HAP-1 (cell line): ENCODE results near the gene SIRT6.
"Not testable (repeated sequence)": the region's sequence is repeated elsewhere in the genome, so short reads cannot be mapped to it uniquely, and the experiment has no call there.

Source experiments
- DNase-seq, 2 experiments: peaks; one replicate each; pipeline ENCODE4 v3.0.0-alpha.2; 2016 to 2020; ENCODE audit warnings: low spot score in 2 of 2
- H3K27me3 ChIP-seq: fragments of 250-450 bp; sonication (Bioruptor Pico); 2 replicates; pipeline ENCODE4 v1.5.1; 2020; ENCODE audit warnings: low read depth, mild to moderate bottlenecking, moderate library complexity
- H3K36me3 ChIP-seq: fragments of 250-450 bp; sonication (Bioruptor Pico); replicated peaks from 2 replicates; pipeline ENCODE4 v1.5.1; 2020; ENCODE audit warnings: mild to moderate bottlenecking
- H3K4me1 ChIP-seq: fragments of 250-450 bp; sonication (Bioruptor Pico); 2 replicates; pipeline ENCODE4 v1.5.1; 2020; ENCODE audit warnings: mild to moderate bottlenecking
- H3K4me3 ChIP-seq: fragments of 250-450 bp; sonication (Bioruptor Pico); 2 replicates; pipeline ENCODE4 v1.5.1; 2020; ENCODE audit warnings: mild to moderate bottlenecking, moderate library complexity
- H3K9me3 ChIP-seq: fragments of 250-450 bp; sonication (Bioruptor Pico); 2 replicates; pipeline ENCODE4 v1.5.1; 2020; ENCODE audit warnings: mild to moderate bottlenecking, moderate library complexity
- in situ Hi-C: fragments of 300-500 bp; cut with MboI; formaldehyde crosslinking; loops from 3 replicates; pipeline ENCODE4 v1.14.3; 2020; ENCODE audit warnings: low sequenced_read_pairs, inconsistent platforms, mixed read lengths

The SIRT6 gene

GRCh38 chr19:4174895-4175668 lies 7.3 kb downstream of the SIRT6 start:
- H3K4me3 ChIP-seq, result no peak overlapping the region
- H3K36me3 ChIP-seq, result peaks cover under 1% of the 10 kb centered on the region; the same call in 1 of the 2 replicates
- DNase-seq, result no peak
- no peaks in the 10 kb centered on the region for H3K9me3 ChIP-seq
- no peaks in the 10 kb centered on the region for H3K4me1 ChIP-seq
- H3K27me3 ChIP-seq, result peaks cover 3% of the 10 kb centered on the region
- in situ Hi-C loops, result no loop called here

- DNase-seq, result no peak
- Histone ChIP-seq H3K36me3 (no peaks in the 10 kb centered on the region), H3K9me3 (no peaks in the 10 kb centered on the region), H3K4me3 (no peak overlapping the region), H3K4me1 (no peaks in the 10 kb centered on the region), H3K27me3 (peaks cover 3% of the 10 kb centered on the region)
- in situ Hi-C loops, result no loop called here
Observed at GRCh38 chr19:4174213-4174894, 8.0 kb downstream of the SIRT6 start.

- DNase-seq, result no peak
- Histone ChIP-seq H3K9me3 (no peaks in the 10 kb centered on the region), H3K36me3 (no peaks in the 10 kb centered on the region), H3K4me1 (no peaks in the 10 kb centered on the region), H3K27me3 (peaks cover 3% of the 10 kb centered on the region), H3K4me3 (no peak overlapping the region)
- in situ Hi-C loops, result no loop called here
Observed at GRCh38 chr19:4173479-4174212, 8.7 kb downstream of the SIRT6 start.

- peak; percentile 27 to 85 for DNase-seq
- no peak overlapping the region for H3K4me3 ChIP-seq
- no peaks in the 10 kb centered on the region for H3K9me3 ChIP-seq
- in situ Hi-C loops, result no loop called here
- no peaks in the 10 kb centered on the region for H3K36me3 ChIP-seq
- peaks cover 6% of the 10 kb centered on the region for H3K27me3 ChIP-seq
- no peaks in the 10 kb centered on the region for H3K4me1 ChIP-seq
Observed at GRCh38 chr19:4172861-4173473, 9.4 kb downstream of the SIRT6 start.

- H3K36me3 ChIP-seq, result no peaks in the 10 kb centered on the region
- in situ Hi-C loops, result no loop called here
- H3K4me3 ChIP-seq, result no peak overlapping the region
- H3K9me3 ChIP-seq, result no peaks in the 10 kb centered on the region
- DNase-seq, result no peak
- H3K27me3 ChIP-seq, result peaks cover 6% of the 10 kb centered on the region
- no peaks in the 10 kb centered on the region for H3K4me1 ChIP-seq
Observed at GRCh38 chr19:4171676-4172075, 10.7 kb downstream of the SIRT6 start.

GRCh38 chr19:4164262-4164661 lies 18.1 kb downstream of the SIRT6 start:
- Histone ChIP-seq H3K4me1 (no peaks in the 10 kb centered on the region), H3K4me3 (no peak overlapping the region), H3K36me3 (no peaks in the 10 kb centered on the region), H3K9me3 (no peaks in the 10 kb centered on the region), H3K27me3 (peaks cover 24% of the 10 kb centered on the region)
- no peak for DNase-seq
- in situ Hi-C loops, result no loop called here

GRCh38 chr19:4161415-4162077 lies 20.8 kb downstream of the SIRT6 start:
- no peaks in the 10 kb centered on the region for H3K36me3 ChIP-seq
- no peaks in the 10 kb centered on the region for H3K9me3 ChIP-seq
- H3K4me1 ChIP-seq, result no peaks in the 10 kb centered on the region
- H3K27me3 ChIP-seq, result peaks cover 21% of the 10 kb centered on the region
- DNase-seq, result no peak
- H3K4me3 ChIP-seq, result no peak overlapping the region
- in situ Hi-C loops, result no loop called here

- peaks cover 19% of the 10 kb centered on the region for H3K27me3 ChIP-seq
- in situ Hi-C loops, H3K36me3 ChIP-seq, H3K4me3 ChIP-seq, H3K9me3 ChIP-seq, H3K4me1 ChIP-seq, DNase-seq: not testable (repeated sequence)
Observed at GRCh38 chr19:4157971-4158370, 24.4 kb downstream of the SIRT6 start.

GRCh38 chr19:4157164-4157563 lies 25.2 kb downstream of the SIRT6 start:
- no peak for DNase-seq
- Histone ChIP-seq H3K27me3 (peaks cover 19% of the 10 kb centered on the region), H3K4me3 (no peak overlapping the region), H3K36me3 (no peaks in the 10 kb centered on the region), H3K4me1 (no peaks in the 10 kb centered on the region), H3K9me3 (no peaks in the 10 kb centered on the region)
- in situ Hi-C loops, result no loop called here

- no peak for DNase-seq
- no peaks in the 10 kb centered on the region for H3K36me3 ChIP-seq
- no peaks in the 10 kb centered on the region for H3K4me1 ChIP-seq
- in situ Hi-C loops, result no loop called here
- H3K27me3 ChIP-seq, result peaks cover 25% of the 10 kb centered on the region
- no peaks in the 10 kb centered on the region for H3K9me3 ChIP-seq
- no peak overlapping the region for H3K4me3 ChIP-seq
Observed at GRCh38 chr19:4154571-4155312, 27.6 kb downstream of the SIRT6 start.

- Histone ChIP-seq H3K4me3 (no peak overlapping the region), H3K4me1 (no peaks in the 10 kb centered on the region), H3K27me3 (peaks cover 28% of the 10 kb centered on the region), H3K36me3 (no peaks in the 10 kb centered on the region), H3K9me3 (no peaks in the 10 kb centered on the region)
- in situ Hi-C loops, result no loop called here
- DNase-seq, result no peak
Observed at GRCh38 chr19:4152241-4152998, 29.9 kb downstream of the SIRT6 start.

- in situ Hi-C loops, result no loop called here
- H3K9me3 ChIP-seq, result no peaks in the 10 kb centered on the region
- H3K36me3 ChIP-seq, result no peaks in the 10 kb centered on the region
- H3K4me1 ChIP-seq, result no peaks in the 10 kb centered on the region
- H3K4me3 ChIP-seq, result no peak overlapping the region
- H3K27me3 ChIP-seq, result peaks cover 28% of the 10 kb centered on the region
- no peak for DNase-seq
Observed at GRCh38 chr19:4151623-4152022, 30.7 kb downstream of the SIRT6 start.
